ENCODE data around the gene FUT4. TPM values are rescaled to one million over a fixed set of nuclear protein-coding genes. Genes with fewer than 3 reads are reported as not detected.

FUT4 gene
- total RNA-seq, 2 experiments from 2014 or later: 1.2 to 1.5 TPM

DNA sequence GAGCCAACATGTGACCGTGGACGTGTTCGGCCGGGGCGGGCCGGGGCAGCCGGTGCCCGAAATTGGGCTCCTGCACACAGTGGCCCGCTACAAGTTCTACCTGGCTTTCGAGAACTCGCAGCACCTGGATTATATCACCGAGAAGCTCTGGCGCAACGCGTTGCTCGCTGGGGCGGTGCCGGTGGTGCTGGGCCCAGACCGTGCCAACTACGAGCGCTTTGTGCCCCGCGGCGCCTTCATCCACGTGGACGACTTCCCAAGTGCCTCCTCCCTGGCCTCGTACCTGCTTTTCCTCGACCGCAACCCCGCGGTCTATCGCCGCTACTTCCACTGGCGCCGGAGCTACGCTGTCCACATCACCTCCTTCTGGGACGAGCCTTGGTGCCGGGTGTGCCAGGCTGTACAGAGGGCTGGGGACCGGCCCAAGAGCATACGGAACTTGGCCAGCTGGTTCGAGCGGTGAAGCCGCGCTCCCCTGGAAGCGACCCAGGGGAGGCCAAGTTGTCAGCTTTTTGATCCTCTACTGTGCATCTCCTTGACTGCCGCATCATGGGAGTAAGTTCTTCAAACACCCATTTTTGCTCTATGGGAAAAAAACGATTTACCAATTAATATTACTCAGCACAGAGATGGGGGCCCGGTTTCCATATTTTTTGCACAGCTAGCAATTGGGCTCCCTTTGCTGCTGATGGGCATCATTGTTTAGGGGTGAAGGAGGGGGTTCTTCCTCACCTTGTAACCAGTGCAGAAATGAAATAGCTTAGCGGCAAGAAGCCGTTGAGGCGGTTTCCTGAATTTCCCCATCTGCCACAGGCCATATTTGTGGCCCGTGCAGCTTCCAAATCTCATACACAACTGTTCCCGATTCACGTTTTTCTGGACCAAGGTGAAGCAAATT lies 1.8 kb downstream of the FUT4 start:
- ChIA-PET POLR2A (no interaction called here), CTCF (ENCODE audit: unreplicated experiment) (no interaction called here)
- H3K27ac ChIP-seq (ENCODE audit: low read depth, low read length, poor library complexity, severe bottlenecking): no peak overlapping the region
- no peaks in the 10 kb centered on the region for H3K9me2 ChIP-seq (ENCODE audit: insufficient read depth, low read length)
- no peaks in the 10 kb centered on the region for H3K9me3 ChIP-seq (ENCODE audit: low read length)
- H3K4me3 ChIP-seq (ENCODE audit: low read depth, low read length, poor library complexity, severe bottlenecking): no peak overlapping the region
- no TSS peak for BruUV-seq (replicated peaks)
- no peak overlapping the region for H2AFZ ChIP-seq (ENCODE audit: low read length)
- H3K4me1 ChIP-seq (ENCODE audit: insufficient read depth, low read length, poor library complexity, severe bottlenecking): peaks cover 11% of the 10 kb centered on the region
- no peaks in the 10 kb centered on the region for H3K79me2 ChIP-seq (ENCODE audit: insufficient read depth, low read depth, low read length)
- TF ChIP-seq EZH2phosphoT487 (IDR thresholded peaks at IDR 0.05; ENCODE audit: borderline replicate concordance, low read depth, low read length): no peak
- TF ChIP-seq CTCF (conservative IDR thresholded peaks at IDR 0.05; ENCODE audit: low read length): no peak
- 0 out of 2 replicates have a peak overlapping the region, but pooled peaks have one; percentile 15 for H3K4me2 ChIP-seq (ENCODE audit: low read length)
- H4K20me1 ChIP-seq (ENCODE audit: insufficient read depth, low read length): no peaks in the 10 kb centered on the region
- no peak for DNase-seq (ENCODE audit: low spot score)
- intact Hi-C loops (cut with micrococcal nuclease; ENCODE audit: unreplicated experiment): no loop called here
- H3K36me3 ChIP-seq (ENCODE audit: insufficient read depth, low read length): no peaks in the 10 kb centered on the region

GRCh38 chr11:94546162-94546470 lies 2.4 kb downstream of the FUT4 start:
- Histone ChIP-seq H4K20me1 (ENCODE audit: insufficient read depth, low read length) (no peaks in the 10 kb centered on the region), H3K4me1 (ENCODE audit: insufficient read depth, low read length, poor library complexity, severe bottlenecking) (peaks cover 11% of the 10 kb centered on the region), H3K4me3 (ENCODE audit: low read depth, low read length, poor library complexity, severe bottlenecking) (no peak overlapping the region), H3K79me2 (ENCODE audit: insufficient read depth, low read depth, low read length) (no peaks in the 10 kb centered on the region), H2AFZ (ENCODE audit: low read length) (no peak overlapping the region), H3K9me2 (ENCODE audit: insufficient read depth, low read length) (no peaks in the 10 kb centered on the region), H3K4me2 (ENCODE audit: low read length) (0 out of 2 replicates have a peak overlapping the region, but pooled peaks have one; percentile 15), H3K36me3 (ENCODE audit: insufficient read depth, low read length) (no peaks in the 10 kb centered on the region), H3K27ac (ENCODE audit: low read depth, low read length, poor library complexity, severe bottlenecking) (no peak overlapping the region), H3K9me3 (ENCODE audit: low read length) (no peaks in the 10 kb centered on the region)
- CTCF ChIA-PET (ENCODE audit: unreplicated experiment): no interaction called here
- intact Hi-C loops (cut with micrococcal nuclease; ENCODE audit: unreplicated experiment): no loop called here
- BruUV-seq (replicated peaks): no TSS peak
- TF ChIP-seq EZH2phosphoT487 (IDR thresholded peaks at IDR 0.05; ENCODE audit: borderline replicate concordance, low read depth, low read length): no peak
- no peak for TF ChIP-seq CTCF (conservative IDR thresholded peaks at IDR 0.05; ENCODE audit: low read length)
- no peak for DNase-seq (ENCODE audit: low spot score)
- POLR2A ChIA-PET: no interaction called here

DNA sequence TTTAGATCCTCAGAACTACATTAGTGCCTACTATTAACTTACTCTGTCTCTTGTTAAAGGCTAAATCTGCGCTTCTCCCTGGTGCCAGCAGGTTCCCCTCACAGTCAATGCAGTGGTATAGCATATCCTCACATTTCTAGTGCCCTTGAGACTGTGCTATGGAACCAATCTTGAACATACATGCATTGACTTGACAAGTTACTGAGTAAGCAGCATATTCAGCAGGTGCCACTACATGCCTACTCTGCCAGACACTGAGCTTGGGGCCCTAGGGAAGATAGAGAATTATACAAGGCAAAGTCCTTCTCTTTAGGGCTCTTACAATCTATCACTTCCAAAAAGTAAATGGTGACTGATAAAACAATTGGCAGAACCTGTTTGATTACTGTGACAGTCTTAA lies 3.2 kb downstream of the FUT4 start:
- DNase-seq (ENCODE audit: low spot score): no peak
- Histone ChIP-seq H3K4me1 (ENCODE audit: insufficient read depth, low read length, poor library complexity, severe bottlenecking) (peaks cover 11% of the 10 kb centered on the region), H3K9me2 (ENCODE audit: insufficient read depth, low read length) (no peaks in the 10 kb centered on the region), H3K36me3 (ENCODE audit: insufficient read depth, low read length) (no peaks in the 10 kb centered on the region), H3K27ac (ENCODE audit: low read depth, low read length, poor library complexity, severe bottlenecking) (no peak overlapping the region), H3K4me2 (ENCODE audit: low read length) (peak overlapping the region; percentile 15), H3K4me3 (ENCODE audit: low read depth, low read length, poor library complexity, severe bottlenecking) (no peak overlapping the region), H4K20me1 (ENCODE audit: insufficient read depth, low read length) (no peaks in the 10 kb centered on the region), H3K9me3 (ENCODE audit: low read length) (no peaks in the 10 kb centered on the region), H3K79me2 (ENCODE audit: insufficient read depth, low read depth, low read length) (no peaks in the 10 kb centered on the region), H2AFZ (ENCODE audit: low read length) (no peak overlapping the region)
- no TSS peak for BruUV-seq (replicated peaks)
- ChIA-PET POLR2A (interaction anchor here (0.5 to 0.8 kb wide), 3 partner anchors 53 to 648 kb away, joined by 3 to 5 read pairs (median 4); no protein-coding TSS in a partner anchor), CTCF (ENCODE audit: unreplicated experiment) (no interaction called here)
- intact Hi-C loops (cut with micrococcal nuclease; ENCODE audit: unreplicated experiment): no loop called here
- TF ChIP-seq CTCF (conservative IDR thresholded peaks at IDR 0.05; ENCODE audit: low read length) (no peak), EZH2phosphoT487 (IDR thresholded peaks at IDR 0.05; ENCODE audit: borderline replicate concordance, low read depth, low read length) (no peak)

Data from OCI-LY7 (cell line).